ENCODE results near the gene EFS.

EFS gene

GRCh38 chr14:23365036-23365731, at the start of gene EFS:
EFS (minus strand) TSS chr14:23365172; CDS start chr14:23365025, 147 bp downstream.
- in situ Hi-C loops (cut with HindIII; ENCODE audit: low sequenced_read_pairs), result no loop called here
- peak; percentile 13 for DNase-seq (ENCODE audit: low read depth, low spot score)
- no peak for TF ChIP-seq CTCF (IDR thresholded peaks at IDR 0.05; ENCODE audit: low read depth, low read length)
- H3K4me3 ChIP-seq (ENCODE audit: low read depth, low read length), result peak within 1 kb of the TSS; percentile 43

- DNase-seq (ENCODE audit: low read depth, low spot score), result no peak
- no peak overlapping the region for H3K4me3 ChIP-seq (ENCODE audit: low read depth, low read length)
- in situ Hi-C loops (cut with HindIII; ENCODE audit: low sequenced_read_pairs), result no loop called here
- TF ChIP-seq CTCF (IDR thresholded peaks at IDR 0.05; ENCODE audit: low read depth, low read length), result no peak
Observed at GRCh38 chr14:23414254-23414653, 49.3 kb upstream of the EFS start.

- no peak for TF ChIP-seq CTCF (IDR thresholded peaks at IDR 0.05; ENCODE audit: low read depth, low read length)
- DNase-seq (ENCODE audit: low read depth, low spot score), result no peak
- in situ Hi-C loops (cut with HindIII; ENCODE audit: low sequenced_read_pairs), result no loop called here
- H3K4me3 ChIP-seq (ENCODE audit: low read depth, low read length), result no peak overlapping the region
Observed at GRCh38 chr14:23413681-23414080, 48.7 kb upstream of the EFS start.

GRCh38 chr14:23411563-23412525, 46.9 kb upstream of the EFS start:
- DNase-seq (ENCODE audit: low read depth, low spot score), result no peak
- no peak overlapping the region for H3K4me3 ChIP-seq (ENCODE audit: low read depth, low read length)
- in situ Hi-C loops (cut with HindIII; ENCODE audit: low sequenced_read_pairs), result no loop called here
- TF ChIP-seq CTCF (IDR thresholded peaks at IDR 0.05; ENCODE audit: low read depth, low read length), result no peak

GRCh38 chr14:23409966-23410635, 45.1 kb upstream of the EFS start:
- no peak for DNase-seq (ENCODE audit: low read depth, low spot score)
- no peak for TF ChIP-seq CTCF (IDR thresholded peaks at IDR 0.05; ENCODE audit: low read depth, low read length)
- no peak overlapping the region for H3K4me3 ChIP-seq (ENCODE audit: low read depth, low read length)
- in situ Hi-C loops (cut with HindIII; ENCODE audit: low sequenced_read_pairs), result no loop called here

- no peak for DNase-seq (ENCODE audit: low read depth, low spot score)
- TF ChIP-seq CTCF (IDR thresholded peaks at IDR 0.05; ENCODE audit: low read depth, low read length), result no peak
- in situ Hi-C loops (cut with HindIII; ENCODE audit: low sequenced_read_pairs), result no loop called here
- no peak overlapping the region for H3K4me3 ChIP-seq (ENCODE audit: low read depth, low read length)
Observed at GRCh38 chr14:23409475-23409874, 44.5 kb upstream of the EFS start.
